ENCODE results near the gene BCL2L14.

BCL2L14 gene

DNA sequence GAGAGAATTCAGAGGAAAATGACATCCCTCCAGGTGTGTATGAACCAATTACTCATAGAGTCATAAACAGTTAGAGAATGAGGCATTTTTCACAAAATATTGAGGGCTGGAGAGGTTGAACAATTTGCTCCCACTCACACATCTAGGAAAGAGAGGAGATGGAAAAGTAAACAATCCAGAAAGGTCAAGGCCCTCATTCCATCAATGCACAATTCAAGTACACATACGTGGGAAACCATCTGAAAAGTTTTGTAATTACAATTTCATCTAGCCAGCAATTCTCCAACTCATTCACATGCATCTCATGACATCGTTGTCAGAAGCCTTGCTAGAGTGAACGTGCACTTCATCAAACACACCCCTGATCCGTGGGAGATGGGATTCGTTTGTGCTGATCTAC lies 15.7 kb upstream of the BCL2L14 start:
- no peak for DNase-seq (ENCODE audit: low read depth)

DNA sequence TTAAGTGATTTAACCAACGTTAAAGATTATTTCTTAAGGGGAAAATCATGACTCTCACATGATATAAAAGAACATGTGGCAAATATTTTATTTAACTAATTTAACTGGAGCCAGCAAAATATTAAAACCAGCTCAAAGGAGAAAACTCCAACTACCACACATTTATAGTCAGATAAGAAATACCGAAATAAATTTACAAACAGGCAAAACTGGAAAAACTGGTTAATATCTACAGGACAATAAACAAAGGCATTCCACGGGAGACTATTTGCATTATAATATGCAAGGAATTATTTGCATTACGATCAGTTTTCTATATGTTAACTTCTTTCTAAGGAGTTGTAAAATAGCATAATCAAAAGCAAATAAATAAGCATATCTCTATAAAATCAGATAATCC lies 13.8 kb upstream of the BCL2L14 start:
- no peak for DNase-seq (ENCODE audit: low read depth)

DNA sequence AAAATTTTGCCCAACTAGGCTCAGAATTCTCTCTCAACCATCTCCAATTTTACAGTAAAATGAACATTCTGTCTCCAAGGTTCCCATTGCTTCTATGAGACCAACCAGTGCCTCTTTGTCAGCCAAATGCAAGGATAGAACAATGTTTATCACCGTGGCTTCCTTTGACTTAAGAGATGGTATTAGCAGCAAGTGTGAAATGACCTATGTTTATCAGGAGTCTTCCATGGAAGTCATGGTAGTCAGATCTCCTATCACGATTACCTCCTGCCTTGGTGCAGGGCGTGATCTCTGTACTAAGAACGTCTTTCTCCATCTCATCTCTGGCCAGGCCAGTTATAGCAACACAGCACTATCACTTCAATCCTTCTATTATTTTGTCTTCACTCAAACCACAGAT lies 6.1 kb upstream of the BCL2L14 start:
- no peak for DNase-seq (ENCODE audit: low read depth)

DNA sequence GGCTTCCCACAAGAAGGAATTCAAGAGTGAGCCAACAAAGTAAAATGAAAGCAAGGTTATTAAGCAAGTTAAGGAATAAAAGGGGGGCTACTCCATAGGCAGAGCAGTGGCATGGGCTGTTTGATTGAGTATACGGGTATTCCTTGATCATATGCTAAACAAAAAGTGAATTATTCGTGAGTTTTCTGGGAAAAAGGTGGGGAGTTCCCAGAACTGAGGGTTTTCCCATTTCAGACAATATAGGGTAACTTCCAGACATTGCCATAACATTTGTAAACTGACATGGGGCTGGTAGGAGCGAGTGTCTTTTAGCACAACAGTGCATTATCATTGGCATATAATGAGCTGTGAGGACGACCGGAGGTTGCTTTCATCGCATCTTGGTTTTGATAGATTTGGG lies 2.0 kb upstream of the BCL2L14 start:
- DNase-seq (ENCODE audit: low read depth) = no peak

DNA sequence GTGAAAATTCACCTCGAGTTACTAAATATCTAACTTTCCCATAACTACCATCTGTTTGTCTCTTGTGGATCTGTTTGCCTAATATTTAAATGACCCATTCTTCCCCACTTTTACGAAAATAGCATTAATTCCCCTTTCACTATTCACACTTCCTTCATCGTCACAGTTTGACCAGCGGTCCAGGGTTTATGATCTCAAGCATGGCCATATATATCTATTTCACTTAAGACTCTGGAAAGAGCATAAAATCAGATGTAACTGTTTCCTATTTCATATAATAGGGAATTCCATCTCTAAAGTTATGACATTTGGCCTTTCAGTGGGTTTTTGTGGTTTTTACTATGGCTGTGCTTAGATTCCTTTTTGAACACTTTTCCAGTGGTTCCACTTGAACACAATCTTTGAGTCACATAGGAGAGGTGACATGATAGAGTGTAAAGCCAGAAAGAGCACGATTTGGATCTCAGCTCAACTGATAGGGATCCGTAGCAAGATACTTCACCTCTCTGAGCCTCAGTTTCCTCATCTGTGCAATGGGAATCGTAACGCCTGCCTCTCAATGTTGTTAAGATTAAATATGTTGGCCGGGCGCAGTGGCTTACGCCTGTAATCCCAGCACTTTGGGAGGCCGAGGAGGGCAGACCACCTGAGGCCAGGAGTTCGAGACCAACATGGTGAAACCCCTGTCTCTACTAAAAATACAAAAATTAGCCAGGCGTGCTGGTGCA lies 754 bp upstream of the BCL2L14 start:
- DNase-seq (ENCODE audit: low read depth) = no peak

DNA sequence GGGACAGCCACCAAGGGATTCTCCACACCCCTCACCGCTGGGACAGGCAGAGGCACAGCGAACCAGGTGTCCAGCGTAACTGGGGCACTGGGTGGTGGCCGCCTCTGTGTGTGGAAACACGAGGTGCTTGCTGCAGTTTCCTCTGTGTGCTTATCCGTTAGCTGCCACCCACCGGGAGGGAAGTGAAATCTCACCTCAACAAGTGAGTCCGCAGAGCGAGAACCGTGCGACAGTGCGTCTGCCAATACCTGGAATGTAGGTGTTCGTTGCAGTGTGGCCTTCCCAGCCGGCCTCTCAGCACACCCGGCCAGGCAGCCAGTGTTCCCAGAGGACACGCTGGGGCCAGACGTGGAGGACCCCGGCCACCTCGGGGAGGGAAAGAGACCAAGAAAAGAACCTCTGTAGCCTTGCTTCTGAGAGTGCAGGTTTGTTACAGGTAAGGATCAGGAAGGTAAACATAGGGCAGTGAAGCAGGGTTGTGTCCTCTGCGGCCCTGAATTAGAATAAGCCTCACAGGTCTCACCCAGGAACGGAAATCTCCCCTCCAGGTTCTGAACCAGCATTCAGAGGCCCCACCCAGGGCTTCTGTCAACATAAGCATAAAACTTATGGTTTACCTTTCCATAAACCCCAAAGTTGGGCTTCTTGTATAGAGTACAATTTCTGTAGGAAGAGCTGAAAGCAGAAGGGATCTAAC lies 1.5 kb downstream of the BCL2L14 start:
- DNase-seq (ENCODE audit: low read depth) = no peak

DNA sequence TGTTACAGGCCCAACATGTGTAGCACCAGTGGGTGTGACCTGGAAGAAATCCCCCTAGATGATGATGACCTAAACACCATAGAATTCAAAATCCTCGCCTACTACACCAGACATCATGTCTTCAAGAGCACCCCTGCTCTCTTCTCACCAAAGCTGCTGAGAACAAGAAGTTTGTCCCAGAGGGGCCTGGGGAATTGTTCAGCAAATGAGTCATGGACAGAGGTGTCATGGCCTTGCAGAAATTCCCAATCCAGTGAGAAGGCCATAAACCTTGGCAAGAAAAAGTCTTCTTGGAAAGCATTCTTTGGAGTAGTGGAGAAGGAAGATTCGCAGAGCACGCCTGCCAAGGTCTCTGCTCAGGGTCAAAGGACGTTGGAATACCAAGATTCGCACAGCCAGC lies 8.6 kb downstream of the BCL2L14 start:
- DNase-seq (ENCODE audit: low read depth) = peak; percentile 34

DNA sequence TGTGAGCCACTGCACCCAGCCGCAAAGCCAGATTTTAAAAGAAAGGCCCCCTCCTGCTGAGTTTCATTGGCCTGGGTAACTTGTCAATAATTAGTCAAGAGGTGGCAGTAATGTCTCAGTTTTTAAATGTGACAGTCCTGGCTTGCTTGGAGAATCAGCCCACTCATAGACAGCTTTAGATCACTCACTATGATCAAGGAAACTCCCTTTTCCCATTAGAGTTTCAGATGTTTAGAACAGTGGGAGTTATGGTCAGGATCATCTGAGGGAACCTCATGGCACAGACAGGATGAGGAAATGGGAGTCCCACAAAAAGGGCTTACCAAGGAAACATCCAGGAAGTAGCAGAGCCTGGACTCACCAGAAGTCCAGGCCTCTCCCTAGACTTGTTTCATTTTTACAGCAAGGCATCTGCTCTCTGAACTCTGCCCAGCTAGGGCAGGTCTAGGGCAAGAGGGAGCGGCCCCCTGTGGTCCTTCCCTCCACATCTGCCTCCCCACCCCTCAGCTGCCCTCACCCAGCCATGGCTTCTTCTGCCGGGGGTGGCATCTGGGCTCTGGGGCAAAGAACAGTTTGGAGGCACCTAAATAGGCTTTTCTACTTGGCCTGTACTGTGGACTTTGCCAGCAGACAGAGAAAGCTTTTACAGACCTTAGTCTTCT lies 11.2 kb downstream of the BCL2L14 start:
- peak; percentile 44 for DNase-seq (ENCODE audit: low read depth)

DNA sequence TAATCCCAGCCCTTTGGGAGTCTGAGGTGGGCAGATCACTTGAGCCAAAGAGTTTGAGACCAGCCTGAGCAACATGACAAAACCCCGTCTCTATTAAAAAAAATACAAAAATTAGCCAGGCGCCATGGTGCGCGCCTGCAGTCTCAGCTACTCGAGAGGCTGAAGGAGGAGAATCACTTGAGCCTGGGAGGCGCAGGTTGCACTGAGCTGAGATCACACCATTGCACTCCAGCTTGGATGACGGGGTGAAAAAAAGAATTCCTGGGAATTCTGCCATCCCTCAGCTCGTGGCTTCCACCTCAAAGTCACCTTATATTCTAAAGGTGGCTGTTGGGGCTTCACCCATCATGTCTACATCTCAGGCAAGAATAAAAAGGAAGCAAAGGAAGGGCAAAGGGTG lies 12.9 kb downstream of the BCL2L14 start:
- no peak for DNase-seq (ENCODE audit: low read depth)

DNA sequence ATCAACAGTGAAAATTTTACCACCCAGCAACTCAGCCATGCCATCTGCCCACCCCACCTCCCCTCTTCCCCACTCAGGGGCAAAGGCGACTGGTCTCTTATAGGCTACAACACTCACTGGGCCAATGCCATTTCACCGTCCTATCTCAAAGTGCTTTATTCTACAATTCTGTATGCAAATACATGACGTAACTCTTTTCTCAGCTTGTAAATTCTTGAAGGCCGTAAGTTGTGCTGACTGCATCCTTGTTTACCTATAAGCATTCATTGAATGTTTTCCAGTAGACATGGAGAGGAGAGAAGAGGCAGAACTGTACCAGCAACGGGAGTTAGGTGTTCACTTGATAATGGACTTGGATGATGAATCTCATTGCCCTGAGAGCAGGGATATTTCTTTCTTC lies 15.6 kb downstream of the BCL2L14 start:
- DNase-seq (ENCODE audit: low read depth) = no peak

DNA sequence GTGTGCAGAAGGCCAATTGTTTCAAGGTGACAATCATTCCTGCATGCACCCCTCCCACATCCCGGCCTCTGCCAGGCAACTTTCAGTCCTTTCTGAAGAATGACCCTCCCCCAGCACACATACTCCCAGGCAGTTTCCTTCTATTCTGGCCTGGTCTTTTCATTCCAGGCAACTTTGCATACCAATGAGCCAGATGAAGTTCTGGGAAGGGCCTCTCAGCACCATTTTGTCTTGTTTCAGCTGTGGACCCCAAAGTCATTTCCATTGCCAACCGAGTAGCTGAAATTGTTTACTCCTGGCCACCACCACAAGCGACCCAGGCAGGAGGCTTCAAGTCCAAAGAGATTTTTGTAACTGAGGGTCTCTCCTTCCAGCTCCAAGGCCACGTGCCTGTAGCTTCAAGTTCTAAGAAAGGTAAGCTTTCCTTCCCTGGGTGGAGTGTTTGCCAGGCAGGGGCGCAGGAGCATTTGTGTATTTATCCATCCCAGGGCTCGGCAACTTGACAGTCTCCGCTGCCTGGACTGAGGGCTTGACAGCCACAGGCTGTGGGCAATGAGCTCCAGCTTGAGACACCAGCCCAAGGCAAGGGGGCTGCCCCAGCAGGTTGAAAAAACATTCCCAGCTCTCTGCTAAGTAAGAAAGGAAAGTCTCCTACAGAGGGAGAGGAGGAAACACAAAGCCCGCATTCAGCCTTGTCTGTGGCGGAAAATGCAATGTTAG lies 16.4 kb downstream of the BCL2L14 start:
- DNase-seq (ENCODE audit: low read depth) = no peak

DNA sequence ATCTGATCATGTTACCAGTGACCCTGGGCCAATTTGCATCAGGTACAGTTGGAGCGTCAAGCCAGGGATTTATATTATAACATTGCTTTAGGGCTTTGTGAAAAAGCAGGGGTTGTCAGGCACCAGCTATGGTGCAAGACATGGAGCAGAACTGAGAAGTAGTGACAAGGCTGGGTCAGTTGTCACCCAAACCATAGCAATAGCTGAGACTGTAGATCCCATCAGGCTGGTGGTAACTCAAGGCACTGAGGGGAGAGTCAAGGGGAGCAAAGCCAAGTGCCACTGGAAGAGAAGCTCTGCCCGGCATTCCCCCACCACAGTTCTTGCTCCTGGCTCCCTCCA lies 16.9 kb downstream of the BCL2L14 start:
- DNase-seq (ENCODE audit: low read depth) = no peak

DNA sequence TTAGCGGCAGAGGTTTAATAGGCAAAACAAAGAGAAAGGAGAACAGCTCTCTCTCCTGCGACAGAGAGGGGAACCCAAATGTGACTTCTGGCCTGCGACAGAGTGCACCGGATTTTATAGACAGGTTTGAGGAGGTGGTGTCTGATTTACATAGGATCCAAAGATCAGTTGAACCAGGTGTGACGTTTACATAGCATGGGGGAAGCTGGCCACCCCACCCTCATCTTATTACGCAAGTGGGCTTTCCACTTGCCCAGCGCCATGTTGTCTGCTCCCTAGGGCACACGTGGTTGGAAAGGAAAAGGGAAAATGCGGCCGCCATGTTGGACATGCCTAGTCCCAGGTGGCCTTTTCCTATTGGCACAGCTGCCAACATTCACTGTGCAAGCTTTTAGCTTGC lies 17.4 kb downstream of the BCL2L14 start:
- no peak for DNase-seq (ENCODE audit: low read depth)

DNA sequence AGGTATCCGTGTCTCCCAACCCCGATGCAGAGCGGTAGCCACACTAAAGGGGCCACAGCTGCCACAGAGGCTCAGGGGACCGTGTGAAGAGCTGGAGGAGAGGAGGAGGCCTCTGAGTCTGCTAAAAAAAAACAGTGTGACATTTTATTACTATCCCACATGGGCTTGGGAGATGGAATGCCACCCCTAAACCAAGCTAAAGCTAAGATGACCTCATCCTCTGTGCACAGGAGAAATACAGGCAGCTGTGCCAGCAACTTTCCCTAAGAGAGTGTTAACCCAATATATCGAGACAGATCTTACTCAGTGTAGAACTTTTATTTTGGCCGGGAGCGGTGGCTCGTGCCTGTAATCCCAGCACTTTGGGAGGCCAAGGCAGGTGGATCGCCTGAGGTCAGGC lies 18.0 kb downstream of the BCL2L14 start:
- no peak for DNase-seq (ENCODE audit: low read depth)

DNA sequence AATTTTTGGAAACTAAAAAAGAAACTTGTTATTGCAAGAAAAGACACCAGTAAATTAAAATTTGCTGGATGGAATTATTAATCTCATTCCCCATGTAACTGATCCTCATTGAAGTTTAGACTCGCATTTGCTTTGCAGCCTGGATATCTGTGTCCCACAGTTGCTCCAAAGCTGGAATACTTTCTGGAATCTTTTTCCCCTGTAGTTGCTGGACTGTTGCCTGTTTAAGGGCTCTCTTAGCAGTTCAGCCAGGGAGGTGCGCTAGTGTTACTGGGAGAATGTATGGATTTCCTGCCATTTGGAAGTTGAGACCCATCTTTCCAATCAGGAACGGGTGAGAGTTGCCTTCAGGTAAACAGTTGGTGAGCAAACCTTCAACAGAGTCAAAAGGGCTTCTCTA lies 20.3 kb downstream of the BCL2L14 start:
- no peak for DNase-seq (ENCODE audit: low read depth)

DNA sequence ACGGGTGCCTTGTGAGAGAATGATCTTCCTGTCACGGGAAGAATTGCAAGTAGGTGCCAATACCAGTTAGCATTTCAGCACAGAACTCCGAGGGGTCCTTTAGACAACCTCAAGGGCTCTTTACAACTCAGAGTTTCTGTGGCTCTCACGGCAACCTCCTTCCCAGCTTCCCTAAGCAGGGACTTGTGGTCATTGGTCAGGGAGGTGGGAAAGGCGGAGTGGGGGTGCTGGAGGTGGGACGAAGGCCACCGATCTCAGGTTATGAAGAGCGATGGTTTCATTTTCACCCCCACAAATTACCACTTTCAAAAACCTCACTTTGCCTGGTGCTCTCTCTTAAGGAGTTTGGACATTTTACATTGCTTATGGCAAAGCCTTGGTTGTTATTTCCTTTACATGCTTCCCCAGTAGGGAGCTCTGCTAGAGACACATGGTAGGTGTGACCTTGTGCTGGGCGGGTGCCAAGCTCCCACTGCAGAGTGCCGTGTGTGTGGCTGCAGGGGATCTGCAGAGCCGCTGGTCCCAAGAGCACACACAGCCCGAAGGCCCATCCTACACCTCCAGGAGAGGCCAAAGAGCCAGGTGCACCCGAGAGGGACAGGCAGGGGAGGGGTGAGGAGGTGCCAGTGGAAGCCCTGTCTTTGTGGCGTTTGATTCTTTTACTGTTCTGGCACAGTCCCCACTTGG lies 21.4 kb downstream of the BCL2L14 start:
- DNase-seq (ENCODE audit: low read depth) = no peak

DNA sequence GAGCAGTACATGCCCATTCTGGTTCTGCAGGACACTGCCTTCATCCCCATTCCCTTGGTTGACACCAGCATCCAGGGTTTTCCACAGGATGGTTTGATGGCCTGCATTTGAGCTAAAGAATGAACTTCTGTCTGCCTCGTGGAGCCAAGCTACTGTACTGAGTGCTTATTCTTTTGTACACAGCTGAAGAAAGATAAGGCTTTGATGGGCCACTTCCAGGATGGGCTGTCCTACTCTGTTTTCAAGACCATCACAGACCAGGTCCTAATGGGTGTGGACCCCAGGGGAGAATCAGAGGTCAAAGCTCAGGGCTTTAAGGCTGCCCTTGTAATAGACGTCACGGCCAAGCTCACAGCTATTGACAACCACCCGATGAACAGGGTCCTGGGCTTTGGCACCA lies 23.7 kb downstream of the BCL2L14 start:
- DNase-seq (ENCODE audit: low read depth) = no peak

DNA sequence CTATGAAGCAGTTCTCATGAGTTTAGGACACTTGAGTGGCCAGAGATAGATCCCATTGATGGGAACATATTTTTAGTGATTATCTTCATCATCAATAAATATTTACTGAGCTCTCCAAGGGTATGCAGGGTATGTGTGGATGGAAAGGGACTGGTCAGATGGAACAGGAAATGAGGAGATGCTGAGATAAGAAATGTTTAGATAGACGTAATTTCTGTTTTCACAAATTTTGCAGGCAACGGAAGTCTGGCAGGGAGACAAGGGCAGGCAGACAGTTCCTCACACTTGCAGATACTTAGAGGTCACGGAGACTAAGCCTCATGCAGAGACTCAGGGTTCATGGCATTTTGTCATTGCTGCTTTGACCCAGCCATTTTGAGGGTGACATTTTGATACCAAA lies 24.3 kb downstream of the BCL2L14 start:
- peak; percentile 54 for DNase-seq (ENCODE audit: low read depth)

DNA sequence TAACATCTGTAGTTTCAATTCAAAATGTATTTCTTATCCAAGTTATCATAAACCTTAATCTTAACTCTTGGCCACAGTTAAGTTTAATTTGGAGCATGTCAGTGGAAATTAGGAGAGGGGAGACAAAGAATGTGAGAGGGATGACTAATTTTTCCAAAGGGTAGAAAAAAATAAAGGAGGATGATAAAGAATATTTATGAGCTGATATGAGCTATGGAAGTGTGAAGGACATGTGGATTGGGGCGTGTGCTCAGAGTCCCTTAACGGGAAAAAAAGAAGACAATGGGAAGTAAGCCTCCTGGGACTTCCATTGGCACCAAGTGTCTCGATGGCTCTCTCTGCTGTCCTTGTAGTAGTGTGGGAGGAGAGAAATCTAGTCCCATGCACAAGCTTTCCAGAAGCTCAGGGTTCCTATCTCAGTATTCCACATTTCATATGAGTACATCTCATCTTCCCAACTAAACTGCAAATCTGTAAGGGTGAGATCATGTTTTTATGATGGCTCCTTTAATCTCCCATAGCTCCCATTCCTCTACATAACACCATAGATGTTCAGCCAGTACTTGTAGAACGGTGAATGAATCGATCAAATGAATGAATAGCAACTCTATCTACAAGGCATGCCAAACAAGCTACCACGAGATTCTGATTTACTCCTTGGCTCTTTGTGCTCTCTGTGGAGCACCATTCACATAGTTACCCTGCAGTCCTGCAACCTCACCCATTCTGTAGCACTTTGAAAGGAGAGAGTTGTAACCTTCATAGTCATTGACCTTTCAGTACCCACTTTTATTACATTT lies 27.4 kb downstream of the BCL2L14 start:
- DNase-seq (ENCODE audit: low read depth) = no peak

DNA sequence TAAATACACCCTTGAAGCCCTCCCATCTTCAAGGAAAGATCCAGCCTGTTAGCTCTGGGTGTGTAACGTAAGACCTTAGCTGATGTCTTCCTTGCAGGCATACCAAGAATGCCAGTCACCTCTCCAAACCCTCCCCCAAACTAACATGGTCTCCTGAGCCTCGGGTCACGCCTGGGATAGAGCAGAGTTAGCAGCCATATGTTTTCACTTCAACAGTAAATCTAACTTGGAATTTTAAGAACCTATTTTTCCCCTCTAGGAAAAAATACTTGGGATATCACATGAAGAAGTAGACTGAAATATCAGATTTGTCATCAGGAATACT lies 27.9 kb downstream of the BCL2L14 start:
- DNase-seq (ENCODE audit: low read depth) = no peak

DNA sequence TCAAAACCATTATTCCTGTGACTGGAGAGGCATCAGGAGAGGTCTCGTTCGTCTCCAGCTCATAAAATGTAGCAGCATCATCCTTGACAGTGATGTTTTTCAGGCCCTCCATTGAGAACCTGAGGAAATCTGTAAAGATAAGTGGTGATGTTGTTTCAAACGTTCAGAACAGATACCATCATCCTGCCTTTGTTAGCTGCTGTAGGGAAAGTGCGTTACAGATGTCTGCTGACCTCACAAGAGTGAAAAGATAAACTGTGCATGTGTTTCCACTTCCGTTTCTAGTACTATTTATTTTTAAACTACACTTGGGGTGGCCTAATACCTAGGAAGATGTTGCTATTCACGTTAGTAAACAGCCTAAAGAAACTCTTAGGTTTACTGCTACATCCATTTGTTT lies 28.4 kb downstream of the BCL2L14 start:
- DNase-seq (ENCODE audit: low read depth) = peak; percentile 34

DNA sequence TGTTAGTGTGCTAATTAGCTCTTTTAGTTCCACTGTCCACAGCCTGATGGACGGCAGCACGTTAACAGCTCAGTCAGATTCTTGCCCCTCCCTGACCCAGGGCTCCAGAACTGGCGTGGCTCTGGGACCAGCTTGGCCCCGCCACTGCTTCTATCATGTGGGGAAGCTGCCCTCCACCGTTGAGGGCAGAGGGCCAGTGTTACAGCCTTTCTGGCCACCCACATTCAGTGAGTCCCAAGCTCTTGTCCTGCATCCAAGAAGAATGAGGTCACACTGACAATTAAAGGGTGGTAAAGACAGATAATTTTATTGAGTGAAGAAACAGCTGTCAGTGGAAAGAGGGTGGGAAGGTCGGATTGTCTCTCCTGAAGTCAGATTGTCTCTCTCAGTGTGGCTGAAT lies 36.9 kb downstream of the BCL2L14 start:
- no peak for DNase-seq (ENCODE audit: low read depth)
